SK-N-SH (cell line): ENCODE results near the gene SNAI3. TPM values are rescaled to one million over a fixed set of nuclear protein-coding genes. Genes with fewer than 3 reads are reported as not detected.

Experiments used
- CTCF ChIA-PET: fragments of 300-600, 350-600 bp; formaldehyde crosslinking; extraction: SDS; loops from one replicate; lab custom pipeline; 2021; lab: Yijun Ruan, JAX
- POLR2A ChIA-PET: fragments of 350-600 bp; sonication (Branson Sonifier 250); formaldehyde crosslinking; extraction: SDS; loops from one replicate; lab custom pipeline; 2020; ENCODE audit warnings: antibody characterized with exemption, inconsistent platforms; lab: Yijun Ruan, JAX
- DNase-seq: peaks from one replicate; pipeline ENCODE4 v3.0.0; 2012
- H2AFZ ChIP-seq: fragments of 200-600 bp; sonication (generic); 2 replicates; pipeline ENCODE4 v1.8.1; 2016; ENCODE audit warnings: antibody characterized with exemption, mild to moderate bottlenecking, low read depth
- H3F3A ChIP-seq: fragments of 200-600 bp; sonication (generic); replicated peaks from 2 replicates; pipeline ENCODE3; 2016; ENCODE audit warnings: antibody characterized with exemption, mild to moderate bottlenecking; ENCODE audit not compliant: insufficient read depth
- H3K27ac ChIP-seq, 2 experiments: fragments of 200-500 bp in 1 of 2; fragments of 200-600 bp in 1 of 2; sonication (Bioruptor generic) in 1 of 2; sonication (generic), shearing (Covaris generic) in 1 of 2; 2 replicates each; pipeline versions ENCODE4 v1.5.1 to v1.6.1; 2014 to 2016; ENCODE audit warnings: low read depth in 2 of 2, inconsistent platforms in 1 of 2, low read length in 1 of 2, mild to moderate bottlenecking in 1 of 2, mixed read lengths in 1 of 2
- H3K27me3 ChIP-seq: fragments of 200-600 bp; sonication (generic), shearing (Covaris generic); 2 replicates; pipeline ENCODE4 v1.6.1; 2016; ENCODE audit warnings: mixed run types; ENCODE audit not compliant: insufficient read depth
- H3K36me3 ChIP-seq, 2 experiments: fragments of 200-500 bp in 1 of 2; fragments of 200-600 bp in 1 of 2; sonication (Bioruptor generic) in 1 of 2; sonication (generic) in 1 of 2; replicated peaks in 1 of 2; 2 replicates each; pipeline versions ENCODE3 to v1.5.1; 2014 to 2016; ENCODE audit warnings: low read length in 1 of 2, mild to moderate bottlenecking in 1 of 2; ENCODE audit not compliant: insufficient read depth in 2 of 2, control insufficient read depth in 1 of 2
- H3K4me1 ChIP-seq, 2 experiments: fragments of 200-500 bp in 1 of 2; fragments of 200-600 bp in 1 of 2; sonication (Bioruptor generic) in 1 of 2; sonication (generic), shearing (Covaris generic) in 1 of 2; 2 replicates each; pipeline versions ENCODE4 v1.5.1 to v1.6.1; 2014 to 2016; ENCODE audit warnings: low read depth in 1 of 2, low read length in 1 of 2, mixed run types in 1 of 2; ENCODE audit not compliant: insufficient read depth in 2 of 2, control insufficient read depth in 1 of 2
- H3K4me2 ChIP-seq: fragments of 200-600 bp; sonication (generic), shearing (Covaris generic); 2 replicates; pipeline ENCODE4 v1.6.1; 2017; ENCODE audit warnings: mixed run types
- H3K4me3 ChIP-seq, 2 experiments: fragments of 200-500 bp in 1 of 2; fragments of 200-600 bp in 1 of 2; sonication (Bioruptor generic) in 1 of 2; sonication (generic), shearing (Covaris generic) in 1 of 2; 2 replicates each; pipeline versions ENCODE4 v1.5.1 to v1.8.1; 2014 to 2016; ENCODE audit warnings: low read depth in 2 of 2, inconsistent platforms in 1 of 2, low read length in 1 of 2, mild to moderate bottlenecking in 1 of 2, mixed read lengths in 1 of 2, moderate library complexity in 1 of 2
- H3K79me2 ChIP-seq: fragments of 200-600 bp; sonication (generic); 2 replicates; pipeline ENCODE4 v1.8.1; 2017; ENCODE audit warnings: mild to moderate bottlenecking; ENCODE audit not compliant: insufficient read depth
- H3K9ac ChIP-seq: fragments of 200-600 bp; sonication (generic); 2 replicates; pipeline ENCODE4 v1.6.1; 2017; ENCODE audit warnings: mixed run types
- H3K9me2 ChIP-seq: fragments of 200-600 bp; sonication (generic); 2 replicates; pipeline ENCODE4 v1.6.1; 2017; ENCODE audit warnings: mixed run types
- H3K9me3 ChIP-seq: fragments of 200-600 bp; sonication (generic); 2 replicates; pipeline ENCODE4 v1.6.1; 2017; ENCODE audit warnings: mixed run types, mild to moderate bottlenecking, moderate library complexity
- H4K20me1 ChIP-seq: fragments of 200-600 bp; sonication (generic); 2 replicates; pipeline ENCODE4 v1.6.1; 2017; ENCODE audit warnings: mild to moderate bottlenecking, mixed run types; ENCODE audit not compliant: insufficient read depth
- CHD2 ChIP-seq: fragments of 150-350 bp; IDR thresholded peaks from 2 replicates; pipeline ENCODE4 v1.6.1; 2018; ENCODE audit warnings: low read length; ENCODE audit not compliant: partially characterized antibody
- ELF1 ChIP-seq: IDR thresholded peaks from 2 replicates; pipeline ENCODE4 v1.4.0; 2012
- EZH2phosphoT487 ChIP-seq: fragments of 200-600 bp; sonication (generic); IDR thresholded peaks from 2 replicates; pipeline ENCODE4 v1.6.1; 2017; ENCODE audit warnings: low read depth, mixed run types, mild to moderate bottlenecking, antibody characterized with exemption, moderate library complexity, borderline replicate concordance
- FOXJ3 ChIP-seq: sonication (generic); formaldehyde crosslinking; IDR thresholded peaks from 2 replicates; pipeline ENCODE4 v1.5.1; 2020; ENCODE audit warnings: mild to moderate bottlenecking, missing genetic modification reagents
- GATA2 ChIP-seq: sonication (generic); formaldehyde crosslinking; IDR thresholded peaks from 2 replicates; pipeline ENCODE4 v1.5.0; 2020; ENCODE audit warnings: mild to moderate bottlenecking, missing genetic modification reagents
- NFIC ChIP-seq: IDR thresholded peaks from 2 replicates; pipeline ENCODE4 v1.4.0; 2012; ENCODE audit warnings: borderline replicate concordance
- NRF1 ChIP-seq: IDR thresholded peaks from 2 replicates; pipeline ENCODE4 v1.6.1; 2012; ENCODE audit warnings: low read depth, mild to moderate bottlenecking, low read length
- RAD21 ChIP-seq: IDR thresholded peaks from 2 replicates; pipeline ENCODE4 v1.6.1; 2012; ENCODE audit warnings: mild to moderate bottlenecking, low read length
- REST ChIP-seq: IDR thresholded peaks from 2 replicates; pipeline ENCODE4 v1.6.1; 2012; ENCODE audit warnings: mild to moderate bottlenecking, low read depth, low read length, moderate library complexity
- RFX5 ChIP-seq: IDR thresholded peaks from 2 replicates; pipeline ENCODE4 v1.6.1; 2012; ENCODE audit warnings: mild to moderate bottlenecking, improper control_type of control experiment, low read length
- RXRA ChIP-seq: IDR thresholded peaks from 2 replicates; pipeline ENCODE4 v1.4.0; 2012; ENCODE audit warnings: low read depth, mild to moderate bottlenecking, borderline replicate concordance
- TCF12 ChIP-seq: IDR thresholded peaks from 2 replicates; pipeline ENCODE4 v1.4.0; 2012
- USF2 ChIP-seq: fragments of 150-350 bp; IDR thresholded peaks from 2 replicates; pipeline ENCODE4 v1.6.1; 2017; ENCODE audit warnings: antibody characterized with exemption, low read length, low read depth, borderline replicate concordance
- WGBS: methylation state at CpG from one replicate; pipeline ENCODE4 v1.1.6; 2017; ENCODE audit warnings: low lambda C conversion rate; 5-methylcytosine and 5-hydroxymethylcytosine counted together
- polyA plus RNA-seq, 3 experiments: library from polyadenylated mRNA; depleted of rRNA; stranded (reverse); fragments of >200 nt; gene quantifications; 2 replicates each; pipeline ENCODE4 v1.2.3, GENCODE V29; 2012

Gene SNAI3
- polyA plus RNA-seq, 1 of the 3 experiments (the other 2 are of a cell fraction), result 0.03 TPM

GRCh38 chr16:88667461-88667860 lies 18.8 kb downstream of the SNAI3 start:
- H3K27me3 ChIP-seq, result no peaks in the 10 kb centered on the region
- no peaks in the 10 kb centered on the region for H3K9me2 ChIP-seq
- 81% methylated on average over 4 of the region's 5 CpGs for WGBS
- no peaks in the 10 kb centered on the region for H3F3A ChIP-seq
- H3K4me3 ChIP-seq, result no peak overlapping the region
- no peak overlapping the region for H3K4me2 ChIP-seq
- no peaks in the 10 kb centered on the region for H4K20me1 ChIP-seq
- TF ChIP-seq ELF1, result no peak
- TF ChIP-seq RAD21, result peak; percentile 28
- no peak for TF ChIP-seq CHD2
- no peaks in the 10 kb centered on the region for H3K9me3 ChIP-seq
- H3K9ac ChIP-seq, result no peak overlapping the region
- H3K27ac ChIP-seq, result no peak overlapping the region
- CTCF ChIA-PET, result no interaction called here
- H3K36me3 ChIP-seq, result peaks cover 0 to 3% of the 10 kb centered on the region in 2 experiments
- no peaks in the 10 kb centered on the region; a peak in 1 of 4 replicates for H3K4me1 ChIP-seq
- peak; percentile 65 for DNase-seq
- POLR2A ChIA-PET, result no interaction called here
- H2AFZ ChIP-seq, result no peak overlapping the region
- peaks cover 4% of the 10 kb centered on the region; the same call in 1 of the 2 replicates for H3K79me2 ChIP-seq

- no peak overlapping the region for H3K4me2 ChIP-seq
- H3K9me3 ChIP-seq, result no peaks in the 10 kb centered on the region
- H2AFZ ChIP-seq, result no peak overlapping the region
- peaks cover 4% of the 10 kb centered on the region for H3F3A ChIP-seq
- peaks cover 6% of the 10 kb centered on the region for H3K79me2 ChIP-seq
- DNase-seq, result no peak
- H3K4me1 ChIP-seq, result peaks cover 0 to 5% of the 10 kb centered on the region in 2 experiments; a peak in 1 of 4 replicates
- TF ChIP-seq USF2 (no peak), RXRA (no peak), RFX5 (no peak), REST (no peak), NRF1 (no peak), NFIC (no peak), TCF12 (no peak), ELF1 (no peak), CHD2 (no peak), EZH2phosphoT487 (no peak), FOXJ3 (no peak), GATA2 (no peak)
- no peak overlapping the region for H3K9ac ChIP-seq
- no peaks in the 10 kb centered on the region for H3K27me3 ChIP-seq
- H3K9me2 ChIP-seq, result no peaks in the 10 kb centered on the region
- ChIA-PET POLR2A (no interaction called here), CTCF (interaction anchor here (0.9 to 1.2 kb wide), 2 partner anchors 9 to 88 kb away, joined by 3 read pairs; no protein-coding TSS in a partner anchor)
- WGBS, result 95% methylated on average over 3 of the region's 3 CpGs
- H3K27ac ChIP-seq, result no peak overlapping the region
- no peaks in the 10 kb centered on the region for H4K20me1 ChIP-seq
- peaks cover 0 to 3% of the 10 kb centered on the region in 2 experiments for H3K36me3 ChIP-seq
- no peak overlapping the region for H3K4me3 ChIP-seq
Observed at GRCh38 chr16:88665570-88665969, 20.7 kb downstream of the SNAI3 start.
